HG02678 (cell line): Measurements from ENCODE around the gene TSPAN15.
"Not testable (repeated sequence)": the region's sequence is repeated elsewhere in the genome, so short reads cannot be mapped to it uniquely, and the experiment has no call there.

ENCODE experiments used
- ATAC-seq: cut with Tn5 transposase; IDR thresholded peaks from one replicate; pipeline ENCODE4 v1.9.1; 2021; ENCODE audit warnings: mild to moderate bottlenecking, moderate library complexity; ENCODE audit not compliant: unreplicated experiment

The TSPAN15 gene

GRCh38 chr10:69483963-69484362, 32.7 kb downstream of the TSPAN15 start:
- no peak for ATAC-seq

- no peak for ATAC-seq
These were observed 33.5 kb downstream of the TSPAN15 start for GRCh38 chr10:69484736-69485135.

DNA sequence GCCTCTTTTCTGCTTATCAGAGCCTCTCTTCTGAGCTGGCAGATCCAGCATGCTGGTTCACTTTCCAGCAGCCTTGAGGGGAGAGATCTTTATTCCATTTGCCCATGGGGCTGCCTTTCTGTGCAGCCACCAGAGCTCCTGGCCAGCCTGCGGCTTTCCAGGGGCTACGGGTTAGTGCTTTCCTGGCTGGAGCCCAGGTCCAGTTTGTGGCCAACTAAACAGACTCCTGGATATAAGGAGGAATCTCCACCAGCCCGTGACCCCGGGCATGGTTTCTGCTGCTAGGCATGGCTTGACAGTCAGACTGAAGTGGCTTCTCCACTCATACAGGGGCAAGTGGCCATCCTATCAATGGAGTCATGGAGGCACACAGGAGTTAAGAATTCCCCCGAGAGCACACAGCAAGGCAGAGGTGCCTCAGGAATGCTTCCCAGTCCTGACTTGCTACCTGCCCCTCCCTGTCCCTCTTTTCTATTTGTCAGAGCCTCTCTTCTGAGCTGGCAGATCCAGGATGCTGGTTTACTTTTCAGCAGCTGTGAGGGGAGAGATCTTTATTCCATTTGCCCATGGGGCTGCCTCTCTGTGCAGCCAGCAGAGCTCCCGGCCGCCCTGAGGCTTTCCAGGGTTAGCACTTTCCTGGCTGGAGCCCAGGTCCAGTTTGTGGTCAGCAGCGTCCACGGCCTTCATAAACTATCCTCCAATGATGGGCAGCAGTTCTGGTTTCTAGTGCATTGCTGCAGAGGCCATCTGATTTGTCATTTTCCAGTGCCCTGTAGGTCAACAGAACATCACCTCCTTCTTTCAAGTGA, 35.9 kb downstream of the TSPAN15 start:
- no peak for ATAC-seq

DNA sequence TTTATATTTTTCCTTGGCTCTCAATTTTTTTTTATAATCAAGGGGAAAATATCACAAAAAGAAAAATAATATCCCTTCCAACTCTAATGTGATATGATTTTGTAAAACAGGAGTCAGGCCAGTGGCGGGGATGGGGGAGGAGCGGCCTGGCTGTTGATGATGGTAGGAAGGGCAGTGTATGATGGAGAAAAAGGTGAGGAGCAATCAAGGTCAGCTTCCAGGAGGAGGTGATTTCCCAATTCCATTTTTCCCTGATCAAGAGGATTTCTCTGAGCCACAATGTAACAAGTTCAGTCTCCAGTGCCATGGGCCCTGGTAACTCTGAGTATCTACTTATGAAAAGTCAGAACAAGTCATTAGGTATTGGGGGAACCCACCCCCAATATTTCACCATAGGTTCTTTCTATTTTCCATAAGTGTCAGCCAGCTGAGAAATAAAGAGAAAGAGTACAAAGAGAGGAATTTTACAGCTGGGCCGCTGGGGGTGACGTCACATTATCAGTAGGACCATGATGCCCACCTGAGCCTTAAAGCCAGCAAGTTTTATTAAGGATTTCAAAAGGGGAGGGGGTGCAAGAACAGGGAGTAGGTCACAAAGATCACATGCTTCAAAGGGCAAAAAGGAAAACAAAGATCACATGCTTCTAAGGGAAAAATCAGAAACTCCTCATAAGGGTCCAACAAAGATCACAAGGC, 37.0 kb downstream of the TSPAN15 start:
- not testable (repeated sequence) for ATAC-seq

DNA sequence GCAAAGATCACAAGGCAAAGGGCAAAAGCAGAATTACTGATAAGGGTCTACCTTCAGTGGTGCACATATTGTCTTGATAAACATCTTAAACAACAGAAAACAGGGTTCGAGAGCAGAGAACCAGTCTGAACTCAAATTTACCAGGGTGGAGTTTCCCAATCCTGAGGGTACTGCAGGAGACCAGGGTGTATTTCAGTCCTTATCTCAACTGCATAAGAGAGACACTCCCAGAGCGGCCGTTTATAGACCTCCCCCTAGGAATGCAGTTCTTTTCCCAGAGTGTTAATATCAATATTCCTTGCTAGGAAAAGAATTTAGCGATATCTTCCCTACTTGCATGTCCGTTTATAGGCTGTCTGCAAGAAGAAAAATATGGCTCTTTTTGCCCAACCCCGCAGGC, 37.6 kb downstream of the TSPAN15 start:
- not testable (repeated sequence) for ATAC-seq

DNA sequence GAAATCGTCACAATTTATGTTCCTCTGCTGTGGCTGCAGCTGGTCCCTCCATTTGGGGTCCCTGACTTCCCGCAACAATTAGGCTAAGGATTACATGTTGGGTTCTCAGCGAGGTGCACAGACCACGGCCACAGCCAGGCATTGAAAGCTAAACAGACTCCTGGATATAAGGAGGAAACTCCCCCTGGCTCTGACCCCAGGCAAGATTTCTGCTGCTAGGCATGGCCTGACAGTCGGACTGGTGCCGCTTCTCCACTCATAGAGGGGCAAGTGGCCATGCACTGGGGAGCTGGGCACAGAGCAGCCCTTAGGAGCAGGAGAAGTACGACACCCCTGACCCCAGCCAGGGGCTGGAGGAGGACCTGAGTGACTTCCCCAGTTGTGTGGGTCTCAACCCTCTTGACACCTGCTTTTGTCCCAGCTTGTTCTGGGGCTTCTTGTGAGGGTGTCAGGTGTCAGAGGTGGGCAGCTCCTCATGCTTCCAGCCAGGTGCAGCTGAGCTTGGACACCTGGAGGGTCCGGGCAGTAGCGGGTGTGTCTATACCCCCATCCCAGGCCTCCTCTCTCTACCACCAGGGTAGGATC, 38.3 kb downstream of the TSPAN15 start:
- ATAC-seq: no peak

GRCh38 chr10:69490876-69491275, 39.6 kb downstream of the TSPAN15 start:
- ATAC-seq: no peak

DNA sequence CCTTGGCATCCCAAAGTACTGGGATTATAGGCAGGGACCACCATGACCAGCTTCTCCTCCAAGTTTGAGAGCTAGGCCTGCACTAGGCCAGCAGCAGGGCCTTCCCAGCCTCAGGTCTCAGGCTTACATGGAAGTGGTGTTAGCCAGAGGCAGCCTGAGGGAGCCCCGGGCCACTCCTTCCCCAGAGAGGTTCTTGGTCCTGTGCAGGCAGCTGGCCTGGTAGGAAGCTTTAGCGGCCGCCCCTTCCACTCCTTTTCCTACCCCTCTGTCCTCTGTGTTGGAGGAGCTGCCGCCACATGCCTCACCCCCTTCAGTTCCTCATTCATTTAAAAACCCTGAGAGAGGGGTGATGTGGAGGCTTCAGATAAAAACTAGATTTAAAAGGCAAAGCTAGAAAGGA, 40.3 kb downstream of the TSPAN15 start:
- no peak for ATAC-seq

GRCh38 chr10:69492091-69492745, 41.0 kb downstream of the TSPAN15 start:
- no peak for ATAC-seq

GRCh38 chr10:69492746-69493462, 41.6 kb downstream of the TSPAN15 start:
- no peak for ATAC-seq

DNA sequence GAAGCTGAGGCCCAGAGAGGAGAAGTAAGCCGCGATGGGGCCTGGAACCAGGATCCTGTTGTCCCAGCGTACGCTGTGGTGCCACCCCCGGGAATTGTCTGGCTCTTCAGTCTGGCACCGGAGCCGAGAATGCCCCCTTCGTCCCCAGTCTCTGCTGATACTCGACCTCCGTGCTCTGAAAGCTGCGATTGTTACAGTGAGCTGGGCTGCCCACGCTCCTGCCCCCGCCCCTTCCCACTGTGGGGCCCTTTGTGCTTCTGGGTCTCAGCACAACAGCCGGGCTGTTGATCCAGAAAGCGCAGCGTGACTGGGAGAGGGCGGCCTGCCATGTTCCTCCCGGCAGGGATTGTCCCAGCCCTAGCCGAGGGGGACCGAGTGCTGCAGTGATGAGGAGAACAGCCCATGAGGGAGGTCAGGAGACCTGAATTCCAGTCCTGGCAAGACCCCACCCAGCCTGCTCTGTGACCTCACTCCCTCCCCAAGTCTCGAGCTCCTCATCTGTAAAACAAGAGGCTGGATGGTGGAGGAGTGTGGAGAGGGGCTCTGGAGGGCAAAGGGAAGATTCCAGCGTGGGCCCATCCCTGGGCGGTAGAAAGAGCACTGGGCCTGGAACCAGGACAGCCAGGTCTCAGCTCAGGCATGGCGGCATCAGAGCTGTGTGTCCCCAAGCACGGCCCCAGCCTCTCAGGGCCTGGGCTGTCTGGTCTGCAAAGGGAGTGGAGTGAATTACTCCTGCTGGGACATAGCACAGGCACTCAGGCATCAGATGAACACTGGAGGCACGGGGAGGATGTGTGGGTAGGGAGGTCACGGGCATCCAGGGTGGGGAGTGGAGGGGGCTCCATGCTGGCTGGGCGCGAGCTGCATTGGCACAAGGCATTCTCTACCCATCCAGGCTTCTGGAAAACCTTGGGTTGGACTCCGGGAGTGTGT, 43.6 kb downstream of the TSPAN15 start:
- no peak for ATAC-seq

DNA sequence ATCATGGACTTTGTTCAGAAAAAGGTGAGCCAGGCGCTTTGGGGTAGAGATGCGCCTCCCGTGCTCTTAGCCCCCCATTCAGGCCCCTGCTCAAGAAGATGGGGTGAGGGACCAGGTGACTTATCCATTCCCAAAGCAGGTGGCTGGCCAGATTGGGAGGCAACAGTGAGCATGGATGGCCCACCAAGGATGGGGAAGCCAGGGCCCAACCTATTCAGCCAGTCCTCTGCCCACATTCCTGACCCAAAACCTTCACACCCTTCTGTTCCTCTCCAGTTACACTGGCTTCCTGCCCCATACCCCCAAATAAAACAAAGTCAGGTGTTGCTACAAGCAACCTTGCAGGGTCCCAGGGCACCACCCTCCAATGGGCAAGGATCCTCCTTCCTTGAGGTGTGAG, 44.4 kb downstream of the TSPAN15 start:
- ATAC-seq: no peak

- no peak for ATAC-seq
These were observed 45.3 kb downstream of the TSPAN15 start for GRCh38 chr10:69496352-69497230.

GRCh38 chr10:69497231-69497561, 45.9 kb downstream of the TSPAN15 start:
- no peak for ATAC-seq

DNA sequence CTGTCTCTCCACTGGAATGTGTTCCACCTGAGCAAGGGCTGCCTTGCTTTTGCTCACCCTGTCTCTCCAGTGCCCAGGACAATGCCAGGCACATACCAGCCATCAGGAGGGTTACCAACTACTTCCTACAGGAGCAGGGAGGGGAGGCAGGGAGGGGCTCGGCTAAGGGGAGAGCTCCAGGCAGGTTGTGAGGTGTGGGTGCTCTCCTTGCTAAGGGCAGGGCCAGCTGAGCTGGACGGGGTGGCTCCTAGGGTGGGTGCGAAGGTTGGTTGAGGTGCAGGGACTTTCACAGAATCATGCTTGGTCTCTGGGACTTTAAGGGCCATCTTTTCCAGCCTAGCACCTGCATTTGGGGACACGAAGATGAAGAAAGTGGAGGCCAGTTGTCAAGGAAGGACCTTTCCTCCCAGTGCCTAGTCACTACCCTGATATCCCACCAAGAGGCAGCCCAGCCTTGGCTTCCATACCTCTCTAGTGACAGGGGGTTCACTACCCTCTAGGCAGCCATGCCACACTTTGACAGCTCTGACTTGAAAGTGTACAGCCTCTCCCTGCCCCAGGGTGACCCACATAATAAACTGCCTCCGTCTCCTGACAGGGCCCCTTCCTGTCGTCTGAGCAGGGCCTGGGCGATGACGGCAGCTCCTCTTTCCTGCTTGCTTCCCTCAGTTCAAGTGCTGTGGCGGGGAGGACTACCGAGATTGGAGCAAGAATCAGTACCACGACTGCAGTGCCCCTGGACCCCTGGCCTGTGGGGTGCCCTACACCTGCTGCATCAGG, 46.5 kb downstream of the TSPAN15 start:
- no peak for ATAC-seq

DNA sequence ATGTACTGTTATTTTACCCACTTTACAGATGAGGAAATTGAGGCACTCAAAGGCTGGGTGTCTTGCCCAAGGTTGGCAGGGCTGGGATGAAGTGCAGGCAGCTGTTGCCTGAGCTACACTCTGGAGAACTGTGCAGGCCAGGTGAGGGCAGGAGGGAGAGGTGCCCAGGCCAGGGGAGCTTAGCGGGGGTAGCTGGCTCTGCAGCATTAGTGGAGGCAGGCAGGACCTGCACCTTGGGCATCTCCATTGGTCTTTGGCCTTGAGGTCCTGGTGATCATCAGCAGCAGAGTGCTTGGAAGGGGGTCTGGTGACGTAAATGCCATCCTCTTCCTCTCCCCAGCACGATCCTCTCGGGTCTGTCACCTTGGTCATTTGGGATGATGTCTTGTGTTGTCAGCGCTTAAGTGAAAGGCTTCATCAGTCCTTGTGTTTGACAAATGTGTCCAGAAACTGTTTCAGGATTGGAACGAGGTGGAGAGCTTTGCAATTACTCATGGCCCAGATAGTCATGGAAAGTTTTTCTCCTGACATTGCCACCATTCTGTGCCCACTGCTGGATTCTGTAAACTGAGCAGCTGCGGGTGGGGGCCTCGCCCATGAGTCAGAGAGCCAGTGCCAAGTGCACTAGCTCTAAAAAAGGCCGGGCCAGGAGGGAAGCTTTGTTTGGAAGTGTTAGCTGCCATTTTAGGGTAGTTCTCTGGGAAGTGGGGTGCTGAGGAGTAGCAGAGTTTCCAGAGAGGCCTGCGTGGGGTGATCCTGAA, 47.6 kb downstream of the TSPAN15 start:
- ATAC-seq: no peak
